Measurements from ENCODE around the gene ZNF618. TPM values are rescaled to one million over a fixed set of nuclear protein-coding genes. Genes with fewer than 3 reads are reported as not detected.

ZNF618 gene
- total and polyA plus RNA-seq, 2 experiments from 2014 or later = 12.1 to 22.1 TPM

DNA sequence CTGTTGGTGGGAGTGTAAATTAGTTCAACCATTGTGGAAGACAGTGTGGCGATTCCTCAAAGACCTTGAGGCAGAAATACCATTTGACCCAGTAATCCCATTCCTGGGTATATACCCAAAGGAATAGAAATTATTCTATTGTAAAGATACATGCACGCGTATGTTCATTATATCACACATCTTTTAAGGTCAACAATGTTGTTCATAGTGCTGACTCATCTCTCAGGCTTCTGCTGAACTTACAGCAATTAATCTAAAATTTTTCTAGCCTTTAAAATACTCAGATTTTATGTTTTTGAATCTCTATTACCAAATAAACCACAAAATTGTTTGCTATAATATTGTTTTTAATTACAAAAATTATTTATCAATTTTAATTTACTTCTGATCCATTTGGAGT is 38.8 kb upstream of the ZNF618 start:
- H3K79me2 ChIP-seq (replicated peaks; ENCODE audit: insufficient read depth) = no peaks in the 10 kb centered on the region
- TF ChIP-seq ZNF331 (CRISPR knock-in tag; IDR thresholded peaks at IDR 0.05; ENCODE audit: low read depth) = no peak
- H3K9me3 Mint-ChIP-seq = peaks cover 18% of the 10 kb centered on the region; the same call in 2 of the 3 replicates

DNA sequence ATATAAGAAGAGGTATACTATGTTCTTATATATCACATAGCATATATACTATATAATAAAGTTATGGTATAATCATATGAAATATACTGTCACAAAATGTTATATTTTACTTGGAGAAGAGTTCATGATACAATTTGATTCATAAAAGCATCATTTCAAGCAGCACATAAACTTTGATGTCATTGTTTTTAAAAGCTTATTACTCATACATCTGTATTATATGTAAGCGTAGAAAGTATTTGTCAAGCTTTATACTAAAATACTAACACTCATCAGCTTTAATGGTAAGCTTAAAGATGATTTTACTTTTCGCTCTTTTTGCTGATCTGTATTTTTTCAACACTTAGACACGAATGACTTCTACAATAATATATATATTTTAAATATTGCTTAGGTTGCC is 34.0 kb upstream of the ZNF618 start:
- H3K4me3 Mint-ChIP-seq = no peak overlapping the region
- Histone ChIP-seq H3K4me3 (no peak overlapping the region), H2AFZ (no peak overlapping the region), H3K79me2 (replicated peaks; ENCODE audit: insufficient read depth) (no peaks in the 10 kb centered on the region), H3K27me3 (ENCODE audit: insufficient read depth) (no peaks in the 10 kb centered on the region), H3K36me3 (ENCODE audit: insufficient read depth) (no peaks in the 10 kb centered on the region), H4K20me1 (replicated peaks; ENCODE audit: insufficient read depth) (no peaks in the 10 kb centered on the region), H3K9me2 (ENCODE audit: insufficient read depth) (no peaks in the 10 kb centered on the region; the same call in 1 of the 2 replicates), H3K27ac (ENCODE audit: low read depth) (no peak overlapping the region), H3K4me1 (ENCODE audit: insufficient read depth) (no peaks in the 10 kb centered on the region), H3K4me2 (no peak overlapping the region), H3F3A (replicated peaks; ENCODE audit: low read depth) (no peaks in the 10 kb centered on the region)
- H3K27ac Mint-ChIP-seq = no peak overlapping the region
- ATAC-seq (no peak), DNase-seq (ENCODE audit: low spot score) (no peak)
- no peaks in the 10 kb centered on the region; the same call in 2 of the 3 replicates for H3K36me3 Mint-ChIP-seq (ENCODE audit: low read depth)
- no peaks in the 10 kb centered on the region; the same call in 2 of the 3 replicates for H3K9me3 Mint-ChIP-seq
- H3K27me3 Mint-ChIP-seq (ENCODE audit: insufficient read depth, low read depth, poor library complexity) = no peaks in the 10 kb centered on the region
- H3K4me1 Mint-ChIP-seq = no peaks in the 10 kb centered on the region
- no peak for TF ChIP-seq NANOG (IDR thresholded peaks at IDR 0.05; ENCODE audit: borderline replicate concordance)
- TF ChIP-seq ZNF114 (CRISPR knock-in tag; IDR thresholded peaks at IDR 0.05) = no peak
- TF ChIP-seq STAT1 (IDR thresholded peaks at IDR 0.05; ENCODE audit: unreplicated experiment) = no peak
- no peak for TF ChIP-seq EZH2 (IDR thresholded peaks at IDR 0.05; ENCODE audit: low read depth, unreplicated experiment)
- TF ChIP-seq, protein P1, sequence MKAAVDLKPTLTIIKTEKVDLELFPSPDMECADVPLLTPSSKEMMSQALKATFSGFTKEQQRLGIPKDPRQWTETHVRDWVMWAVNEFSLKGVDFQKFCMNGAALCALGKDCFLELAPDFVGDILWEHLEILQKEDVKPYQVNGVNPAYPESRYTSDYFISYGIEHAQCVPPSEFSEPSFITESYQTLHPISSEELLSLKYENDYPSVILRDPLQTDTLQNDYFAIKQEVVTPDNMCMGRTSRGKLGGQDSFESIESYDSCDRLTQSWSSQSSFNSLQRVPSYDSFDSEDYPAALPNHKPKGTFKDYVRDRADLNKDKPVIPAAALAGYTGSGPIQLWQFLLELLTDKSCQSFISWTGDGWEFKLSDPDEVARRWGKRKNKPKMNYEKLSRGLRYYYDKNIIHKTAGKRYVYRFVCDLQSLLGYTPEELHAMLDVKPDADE (IDR thresholded peaks at IDR 0.05) = no peak
- TF ChIP-seq, protein P2, sequence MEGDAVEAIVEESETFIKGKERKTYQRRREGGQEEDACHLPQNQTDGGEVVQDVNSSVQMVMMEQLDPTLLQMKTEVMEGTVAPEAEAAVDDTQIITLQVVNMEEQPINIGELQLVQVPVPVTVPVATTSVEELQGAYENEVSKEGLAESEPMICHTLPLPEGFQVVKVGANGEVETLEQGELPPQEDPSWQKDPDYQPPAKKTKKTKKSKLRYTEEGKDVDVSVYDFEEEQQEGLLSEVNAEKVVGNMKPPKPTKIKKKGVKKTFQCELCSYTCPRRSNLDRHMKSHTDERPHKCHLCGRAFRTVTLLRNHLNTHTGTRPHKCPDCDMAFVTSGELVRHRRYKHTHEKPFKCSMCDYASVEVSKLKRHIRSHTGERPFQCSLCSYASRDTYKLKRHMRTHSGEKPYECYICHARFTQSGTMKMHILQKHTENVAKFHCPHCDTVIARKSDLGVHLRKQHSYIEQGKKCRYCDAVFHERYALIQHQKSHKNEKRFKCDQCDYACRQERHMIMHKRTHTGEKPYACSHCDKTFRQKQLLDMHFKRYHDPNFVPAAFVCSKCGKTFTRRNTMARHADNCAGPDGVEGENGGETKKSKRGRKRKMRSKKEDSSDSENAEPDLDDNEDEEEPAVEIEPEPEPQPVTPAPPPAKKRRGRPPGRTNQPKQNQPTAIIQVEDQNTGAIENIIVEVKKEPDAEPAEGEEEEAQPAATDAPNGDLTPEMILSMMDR (conservative IDR thresholded peaks at IDR 0.05; ENCODE audit: low read depth in 2 of 2) = no peak
- no peak for TF ChIP-seq JUNB (IDR thresholded peaks at IDR 0.05; ENCODE audit: unreplicated experiment)
- TF ChIP-seq, protein P3, sequence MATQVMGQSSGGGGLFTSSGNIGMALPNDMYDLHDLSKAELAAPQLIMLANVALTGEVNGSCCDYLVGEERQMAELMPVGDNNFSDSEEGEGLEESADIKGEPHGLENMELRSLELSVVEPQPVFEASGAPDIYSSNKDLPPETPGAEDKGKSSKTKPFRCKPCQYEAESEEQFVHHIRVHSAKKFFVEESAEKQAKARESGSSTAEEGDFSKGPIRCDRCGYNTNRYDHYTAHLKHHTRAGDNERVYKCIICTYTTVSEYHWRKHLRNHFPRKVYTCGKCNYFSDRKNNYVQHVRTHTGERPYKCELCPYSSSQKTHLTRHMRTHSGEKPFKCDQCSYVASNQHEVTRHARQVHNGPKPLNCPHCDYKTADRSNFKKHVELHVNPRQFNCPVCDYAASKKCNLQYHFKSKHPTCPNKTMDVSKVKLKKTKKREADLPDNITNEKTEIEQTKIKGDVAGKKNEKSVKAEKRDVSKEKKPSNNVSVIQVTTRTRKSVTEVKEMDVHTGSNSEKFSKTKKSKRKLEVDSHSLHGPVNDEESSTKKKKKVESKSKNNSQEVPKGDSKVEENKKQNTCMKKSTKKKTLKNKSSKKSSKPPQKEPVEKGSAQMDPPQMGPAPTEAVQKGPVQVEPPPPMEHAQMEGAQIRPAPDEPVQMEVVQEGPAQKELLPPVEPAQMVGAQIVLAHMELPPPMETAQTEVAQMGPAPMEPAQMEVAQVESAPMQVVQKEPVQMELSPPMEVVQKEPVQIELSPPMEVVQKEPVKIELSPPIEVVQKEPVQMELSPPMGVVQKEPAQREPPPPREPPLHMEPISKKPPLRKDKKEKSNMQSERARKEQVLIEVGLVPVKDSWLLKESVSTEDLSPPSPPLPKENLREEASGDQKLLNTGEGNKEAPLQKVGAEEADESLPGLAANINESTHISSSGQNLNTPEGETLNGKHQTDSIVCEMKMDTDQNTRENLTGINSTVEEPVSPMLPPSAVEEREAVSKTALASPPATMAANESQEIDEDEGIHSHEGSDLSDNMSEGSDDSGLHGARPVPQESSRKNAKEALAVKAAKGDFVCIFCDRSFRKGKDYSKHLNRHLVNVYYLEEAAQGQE (IDR thresholded peaks at IDR 0.05; ENCODE audit: unreplicated experiment) = no peak
- no peak for TF ChIP-seq POLR2AphosphoS5 (IDR thresholded peaks at IDR 0.05; ENCODE audit: low read depth)
- TF ChIP-seq CREB1 (CRISPR knock-in tag; IDR thresholded peaks at IDR 0.05; ENCODE audit: low read depth) = no peak

More for the DNA sequence above, 38.8 kb upstream of the ZNF618 start:
- H3K4me2 ChIP-seq = no peak overlapping the region
- no peak overlapping the region for H3K27ac ChIP-seq (ENCODE audit: low read depth)
- no peaks in the 10 kb centered on the region for H3K27me3 ChIP-seq (ENCODE audit: insufficient read depth)
- no peaks in the 10 kb centered on the region for H3K4me1 Mint-ChIP-seq
- H3K4me3 Mint-ChIP-seq = no peak overlapping the region
- no peaks in the 10 kb centered on the region for H4K20me1 ChIP-seq (replicated peaks; ENCODE audit: insufficient read depth)
- DNase-seq (ENCODE audit: low spot score) (no peak), ATAC-seq (no peak)
- no peaks in the 10 kb centered on the region for H3K36me3 ChIP-seq (ENCODE audit: insufficient read depth)
- no peak overlapping the region for H3K27ac Mint-ChIP-seq
- H3K27me3 Mint-ChIP-seq (ENCODE audit: insufficient read depth, low read depth, poor library complexity) = peaks cover 2% of the 10 kb centered on the region
- H3K9me2 ChIP-seq (ENCODE audit: insufficient read depth) = no peaks in the 10 kb centered on the region
- H3K4me1 ChIP-seq (ENCODE audit: insufficient read depth) = no peaks in the 10 kb centered on the region
- H2AFZ ChIP-seq = no peak overlapping the region
- no peaks in the 10 kb centered on the region for H3F3A ChIP-seq (replicated peaks; ENCODE audit: low read depth)
- H3K4me3 ChIP-seq = no peak overlapping the region
- no peaks in the 10 kb centered on the region for H3K36me3 Mint-ChIP-seq (ENCODE audit: low read depth)
